KMS-11 (cell line): ENCODE data around the gene MDH1.

Experiments used
- H2AFZ ChIP-seq: fragments of 200-600 bp; sonication (generic); 2 replicates; pipeline ENCODE4 v1.6.1; 2016; ENCODE audit warnings: antibody characterized with exemption, mixed run types, low read depth
- H3K27ac ChIP-seq: fragments of 200-600 bp; sonication (generic); 2 replicates; pipeline ENCODE4 v1.6.1; 2016; ENCODE audit warnings: mild to moderate bottlenecking, mixed run types
- H3K27me3 ChIP-seq: fragments of 200-600 bp; sonication (generic); 2 replicates; pipeline ENCODE4 v1.6.1; 2017; ENCODE audit warnings: mild to moderate bottlenecking, low read depth, mixed run types, moderate library complexity; ENCODE audit not compliant: insufficient read depth
- H3K36me3 ChIP-seq: fragments of 200-600 bp; sonication (generic); 2 replicates; pipeline ENCODE4 v1.6.1; 2017; ENCODE audit warnings: mild to moderate bottlenecking, mixed run types; ENCODE audit not compliant: insufficient read depth
- H3K4me1 ChIP-seq: fragments of 200-600 bp; sonication (generic); 2 replicates; pipeline ENCODE4 v1.6.1; 2016; ENCODE audit warnings: mild to moderate bottlenecking, low read depth, mixed run types; ENCODE audit not compliant: poor library complexity, severe bottlenecking
- H3K4me2 ChIP-seq: fragments of 200-600 bp; sonication (generic); 2 replicates; pipeline ENCODE4 v1.7.0; 2016; ENCODE audit warnings: mild to moderate bottlenecking, mixed run types
- H3K4me3 ChIP-seq: fragments of 200-600 bp; sonication (generic); IDR thresholded peaks from 2 replicates; pipeline ENCODE4 v1.6.1; 2017; ENCODE audit warnings: low read depth, low read length, mixed read lengths; ENCODE audit not compliant: insufficient read depth
- H3K79me2 ChIP-seq: fragments of 200-600 bp; sonication (generic); 2 replicates; pipeline ENCODE4 v1.6.1; 2016; ENCODE audit warnings: low read depth, mixed run types; ENCODE audit not compliant: insufficient read depth
- H3K9ac ChIP-seq: fragments of 200-600 bp; sonication (generic); 2 replicates; pipeline ENCODE4 v1.6.1; 2016; ENCODE audit warnings: mild to moderate bottlenecking, mixed run types
- H4K20me1 ChIP-seq: fragments of 200-600 bp; sonication (generic); 2 replicates; pipeline ENCODE4 v1.6.1; 2016; ENCODE audit warnings: mild to moderate bottlenecking, mixed run types; ENCODE audit not compliant: insufficient read depth
- CTCF ChIP-seq: fragments of 200-600 bp; sonication (generic); conservative IDR thresholded peaks from 2 replicates; pipeline ENCODE4 v1.6.1; 2017; ENCODE audit warnings: low read depth, mild to moderate bottlenecking, antibody characterized with exemption, low read length, moderate library complexity, mixed read lengths

The MDH1 gene

DNA sequence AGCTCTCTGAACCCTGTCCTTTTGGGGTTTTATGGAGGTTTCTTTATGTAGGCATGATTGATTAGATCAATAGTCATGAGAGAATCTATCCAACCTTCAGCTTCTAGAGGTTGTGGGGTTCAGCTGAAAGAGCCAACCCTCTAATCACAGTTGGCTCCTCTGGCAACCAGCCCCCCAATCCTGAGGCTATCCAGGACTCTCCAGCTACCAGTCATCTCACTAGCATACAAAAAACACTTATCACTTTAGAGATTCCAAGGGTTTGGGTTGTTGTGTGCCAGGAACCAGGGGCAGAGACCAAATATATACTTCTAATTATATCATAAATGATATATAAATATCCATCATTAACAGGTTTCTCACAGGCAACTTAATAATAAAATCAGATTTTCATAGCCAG lies 12.2 kb upstream of the MDH1 start:
- no peak overlapping the region for H3K4me3 ChIP-seq
- H3K27ac ChIP-seq, result no peak overlapping the region
- no peaks in the 10 kb centered on the region for H3K27me3 ChIP-seq
- no peak overlapping the region for H3K9ac ChIP-seq
- no peaks in the 10 kb centered on the region for H3K4me1 ChIP-seq
- no peak overlapping the region for H2AFZ ChIP-seq
- no peak for TF ChIP-seq CTCF
- no peaks in the 10 kb centered on the region for H3K36me3 ChIP-seq
- H3K4me2 ChIP-seq, result no peak overlapping the region
- H3K79me2 ChIP-seq, result no peaks in the 10 kb centered on the region
- H4K20me1 ChIP-seq, result no peaks in the 10 kb centered on the region

DNA sequence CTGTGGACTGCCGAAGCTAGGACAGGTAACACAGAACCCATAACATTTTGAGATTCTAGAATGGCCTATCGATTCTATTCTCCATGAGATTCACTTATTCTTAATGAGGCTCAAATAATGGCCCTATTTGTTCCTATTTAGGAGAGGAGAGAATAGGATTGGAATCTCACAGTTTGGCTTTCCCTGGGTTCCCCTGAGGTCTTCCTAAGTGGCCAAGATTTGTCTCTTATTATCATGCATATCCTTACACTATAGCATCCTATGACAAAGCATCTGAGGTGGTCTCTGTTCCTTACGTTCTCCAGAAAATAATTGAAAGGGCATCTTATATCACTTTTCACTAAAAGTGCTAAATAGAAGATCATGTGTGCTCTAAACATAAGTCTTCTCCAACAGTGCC lies 10.0 kb upstream of the MDH1 start:
- H2AFZ ChIP-seq, result no peak overlapping the region
- no peaks in the 10 kb centered on the region for H3K4me1 ChIP-seq
- H3K27ac ChIP-seq, result no peak overlapping the region
- no peaks in the 10 kb centered on the region for H3K36me3 ChIP-seq
- H3K4me2 ChIP-seq, result no peak overlapping the region
- no peaks in the 10 kb centered on the region for H4K20me1 ChIP-seq
- TF ChIP-seq CTCF, result no peak
- no peak overlapping the region for H3K9ac ChIP-seq
- H3K4me3 ChIP-seq, result no peak overlapping the region
- no peaks in the 10 kb centered on the region for H3K27me3 ChIP-seq
- H3K79me2 ChIP-seq, result 0 out of 2 replicates have a peak, but pooled peaks cover 5% of the 10 kb centered on the region

GRCh38 chr2:63580651-63581297 lies 8.0 kb upstream of the MDH1 start:
- H3K79me2 ChIP-seq, result peaks cover 5% of the 10 kb centered on the region; the same call in 1 of the 2 replicates
- H3K27ac ChIP-seq, result no peak overlapping the region
- no peak overlapping the region for H3K4me2 ChIP-seq
- H3K4me1 ChIP-seq, result no peaks in the 10 kb centered on the region
- no peak overlapping the region for H3K4me3 ChIP-seq
- no peak for TF ChIP-seq CTCF
- no peak overlapping the region for H3K9ac ChIP-seq
- H2AFZ ChIP-seq, result no peak overlapping the region
- no peaks in the 10 kb centered on the region for H3K27me3 ChIP-seq
- H3K36me3 ChIP-seq, result no peaks in the 10 kb centered on the region
- H4K20me1 ChIP-seq, result no peaks in the 10 kb centered on the region

DNA sequence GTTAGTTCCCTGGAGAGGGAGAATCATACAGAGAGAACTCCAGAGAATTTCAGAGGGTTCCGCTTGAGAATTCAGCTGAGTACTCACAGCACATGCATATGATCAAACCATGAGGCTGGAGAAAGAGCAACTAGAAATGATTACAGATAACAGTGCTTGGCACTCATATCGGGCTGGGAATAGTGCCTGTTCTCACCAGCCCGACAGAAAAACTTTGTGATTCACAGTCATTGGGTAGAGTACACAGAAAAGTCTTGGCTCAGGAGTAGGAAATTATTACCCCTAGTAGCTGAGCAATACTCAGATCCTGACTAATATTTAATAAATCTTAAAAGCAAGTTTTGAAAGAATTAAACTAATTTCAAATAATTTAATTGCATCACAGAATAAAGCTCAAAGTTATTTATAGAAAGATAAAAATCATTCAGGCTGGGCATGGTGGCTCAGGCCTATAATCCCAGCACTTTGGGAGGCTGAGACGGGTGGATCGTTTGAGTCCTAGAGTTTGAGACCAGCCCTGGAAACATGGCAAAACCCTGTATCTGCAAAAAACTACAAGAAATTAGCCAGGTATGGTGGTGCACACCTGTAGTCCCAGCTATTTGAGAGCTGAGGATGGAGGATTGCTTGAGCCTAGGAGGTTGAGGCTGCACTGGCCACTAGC lies 7.3 kb upstream of the MDH1 start:
- Histone ChIP-seq H3K4me3 (no peak overlapping the region), H3K27ac (no peak overlapping the region), H3K36me3 (no peaks in the 10 kb centered on the region), H3K9ac (no peak overlapping the region), H3K27me3 (no peaks in the 10 kb centered on the region), H3K4me2 (no peak overlapping the region), H4K20me1 (no peaks in the 10 kb centered on the region), H2AFZ (no peak overlapping the region), H3K79me2 (peaks cover 11% of the 10 kb centered on the region; the same call in 1 of the 2 replicates), H3K4me1 (peaks cover 5% of the 10 kb centered on the region)
- no peak for TF ChIP-seq CTCF
